HCT116 (cell line): ENCODE measurements around the gene PCDHGC4. TPM values are rescaled to one million over a fixed set of nuclear protein-coding genes. Genes with fewer than 3 reads are reported as not detected.

Experiments
- ATAC-seq: fragments of 200-7000 bp; cut with Tn5 transposase; 2 replicates; pipeline ENCODE4 v1.9.1; 2020; ENCODE audit warnings: mild to moderate bottlenecking, moderate library complexity
- BruUV-seq: library from RNA; stranded (reverse); fragments of 400-500 nt; replicated peaks from 2 replicates; lab custom pipeline; 2021; lab: Mats Ljungman, UMichigan
- CTCF ChIA-PET: fragments of 300-600 bp; sonication (Branson Sonifier 250); formaldehyde crosslinking; loops from one replicate; lab custom pipeline; 2021; ENCODE audit warnings: antibody characterized with exemption; lab: Charles Lee
- POLR2A ChIA-PET: fragments of 300-600, 350-600 bp; sonication (Branson Sonifier 250); formaldehyde crosslinking; loops from one replicate; lab custom pipeline; 2021; ENCODE audit warnings: antibody characterized with exemption; lab: Charles Lee
- RAD21 ChIA-PET, 2 experiments: fragments of 300-600 bp; sonication (Branson Sonifier 250); formaldehyde crosslinking; loops; one replicate each; lab custom pipeline; 2023; ENCODE audit warnings: low total read pairs in 2 of 2; ENCODE audit not compliant: uncharacterized antibody in 2 of 2, unreplicated experiment in 2 of 2, low non-redundant PET in 1 of 2; lab: Charles Lee
- DNase-seq: peaks from one replicate; pipeline ENCODE4 v3.0.0-alpha.2; 2010; ENCODE audit warnings: low read depth, low spot score
- H2AFZ ChIP-seq: fragments of 200-600 bp; shearing (Covaris generic), sonication (generic); 2 replicates; pipeline ENCODE4 v1.6.1; 2017; ENCODE audit warnings: low read depth, mixed run types, mixed read lengths, antibody characterized with exemption, low read length; ENCODE audit not compliant: poor library complexity, severe bottlenecking
- H3K27ac ChIP-seq: 2 replicates; pipeline ENCODE4 v1.5.1; 2012; ENCODE audit warnings: low read depth, low read length
- H3K27me3 ChIP-seq: fragments of 200-600 bp; sonication (generic); 2 replicates; pipeline ENCODE4 v1.6.1; 2016; ENCODE audit warnings: mixed run types, low read length, mixed read lengths; ENCODE audit not compliant: insufficient read depth
- H3K36me3 ChIP-seq, 2 experiments: fragments of 200-500 bp in 1 of 2; fragments of 200-600 bp in 1 of 2; sonication (Bioruptor generic) in 1 of 2; sonication (generic) in 1 of 2; 2 replicates each; pipeline versions ENCODE4 v1.5.1 to v1.6.1; 2014 to 2016; ENCODE audit warnings: low read length in 2 of 2, inconsistent platforms in 1 of 2, mixed read lengths in 1 of 2, mixed run types in 1 of 2; ENCODE audit not compliant: insufficient read depth in 2 of 2, control insufficient read depth in 1 of 2
- H3K4me1 ChIP-seq, 2 experiments: fragments of 200-600 bp in 1 of 2; sonication (generic) in 1 of 2; 2 replicates each; pipeline versions ENCODE4 v1.5.1 to v1.6.1; 2012 to 2017; ENCODE audit warnings: low read length in 2 of 2, inconsistent platforms in 1 of 2, mild to moderate bottlenecking in 1 of 2, mixed read lengths in 1 of 2, mixed run types in 1 of 2, moderate library complexity in 1 of 2; ENCODE audit not compliant: insufficient read depth in 2 of 2, control insufficient read depth in 1 of 2
- H3K4me2 ChIP-seq: fragments of 200-600 bp; sonication (generic); 2 replicates; pipeline ENCODE4 v1.6.1; 2017; ENCODE audit warnings: mixed run types, low read length, mixed read lengths
- H3K4me3 ChIP-seq, 2 experiments: fragments of 200-600 bp in 1 of 2; sonication (generic) in 1 of 2; replicated peaks in 1 of 2; 2 replicates each; pipeline ENCODE4 v1.5.1; 2011 to 2016; ENCODE audit warnings: low read length in 2 of 2, control low read depth in 1 of 2, low read depth in 1 of 2, mild to moderate bottlenecking in 1 of 2, mixed read lengths in 1 of 2, mixed run types in 1 of 2
- H3K79me2 ChIP-seq: fragments of 200-600 bp; sonication (generic); 2 replicates; pipeline ENCODE4 v1.6.1; 2017; ENCODE audit warnings: mild to moderate bottlenecking, mixed run types, low read length, moderate library complexity, mixed read lengths; ENCODE audit not compliant: insufficient read depth
- H3K9ac ChIP-seq: fragments of 200-600 bp; sonication (generic); 2 replicates; pipeline ENCODE4 v1.6.1; 2016; ENCODE audit warnings: low read length, mixed read lengths
- H3K9me2 ChIP-seq: fragments of 200-600 bp; sonication (generic), shearing (Covaris generic); 2 replicates; pipeline ENCODE4 v1.6.1; 2017; ENCODE audit warnings: mixed run types, mild to moderate bottlenecking, moderate library complexity; ENCODE audit not compliant: insufficient read depth
- H3K9me3 ChIP-seq, 2 experiments: fragments of 200-500 bp in 1 of 2; fragments of 200-600 bp in 1 of 2; sonication (Bioruptor generic) in 1 of 2; sonication (generic) in 1 of 2; 2 replicates each; pipeline ENCODE4 v1.6.1; 2014 to 2017; ENCODE audit warnings: low read length in 2 of 2, mixed read lengths in 2 of 2, inconsistent platforms in 1 of 2, low read depth in 1 of 2, mild to moderate bottlenecking in 1 of 2, mixed run types in 1 of 2, moderate library complexity in 1 of 2; ENCODE audit not compliant: control insufficient read depth in 1 of 2, insufficient read depth in 1 of 2
- H4K20me1 ChIP-seq: fragments of 200-600 bp; sonication (generic), shearing (Covaris generic); 2 replicates; pipeline ENCODE4 v1.6.1; 2017; ENCODE audit warnings: mixed run types, mild to moderate bottlenecking, moderate library complexity; ENCODE audit not compliant: insufficient read depth
- ATF3 ChIP-seq: IDR thresholded peaks from 2 replicates; pipeline ENCODE4 v1.6.1; 2012
- CBX3 ChIP-seq: IDR thresholded peaks from 2 replicates; pipeline ENCODE4 v1.6.1; 2012; ENCODE audit warnings: low read depth
- CEBPB ChIP-seq: IDR thresholded peaks from 2 replicates; pipeline ENCODE4 v1.6.1; 2012; ENCODE audit warnings: low read depth
- CTCF ChIP-seq, 3 experiments: fragments of 200-600 bp in 1 of 3; sonication (generic) in 1 of 3; IDR thresholded peaks in 2 of 3; conservative IDR thresholded peaks in 1 of 3; 2 replicates each; pipeline ENCODE4 v1.5.1; 2012 to 2017; ENCODE audit warnings: low read depth in 2 of 3, low read length in 2 of 3, antibody characterized with exemption in 1 of 3, borderline replicate concordance in 1 of 3, control low read depth in 1 of 3, mild to moderate bottlenecking in 1 of 3, mixed read lengths in 1 of 3, mixed run types in 1 of 3, moderate library complexity in 1 of 3; ENCODE audit not compliant: insufficient read depth in 1 of 3
- ELF1 ChIP-seq: IDR thresholded peaks from 2 replicates; pipeline ENCODE4 v1.6.1; 2012; ENCODE audit warnings: low read depth, borderline replicate concordance
- EZH2 ChIP-seq: fragments of 200-600 bp; sonication (generic); IDR thresholded peaks from 2 replicates; pipeline ENCODE4 v1.6.1; 2017; ENCODE audit warnings: antibody characterized with exemption, mixed run types
- EZH2phosphoT487 ChIP-seq: fragments of 200-600 bp; IDR thresholded peaks from 2 replicates; pipeline ENCODE4 v1.6.1; 2018; ENCODE audit warnings: antibody characterized with exemption, borderline replicate concordance
- FOSL1 ChIP-seq: IDR thresholded peaks from 2 replicates; pipeline ENCODE4 v1.6.1; 2012; ENCODE audit warnings: low read depth
- POLR2A ChIP-seq: IDR thresholded peaks from 2 replicates; pipeline ENCODE4 v1.7.0; 2011; ENCODE audit warnings: borderline replicate concordance; ENCODE audit not compliant: insufficient read depth, insufficient read length; ENCODE audit errors: extremely low read depth
- SIN3A ChIP-seq: IDR thresholded peaks from 2 replicates; pipeline ENCODE4 v1.6.1; 2012; ENCODE audit warnings: low read depth
- SRF ChIP-seq: IDR thresholded peaks from 2 replicates; pipeline ENCODE4 v1.6.1; 2012; ENCODE audit warnings: low read depth
- YY1 ChIP-seq: IDR thresholded peaks from 2 replicates; pipeline ENCODE4 v1.6.1; 2011; ENCODE audit warnings: low read length, low read depth, moderate library complexity, mild to moderate bottlenecking; ENCODE audit not compliant: insufficient replicate concordance; ENCODE audit errors: extremely low read depth
- ZBTB33 ChIP-seq: IDR thresholded peaks from 2 replicates; pipeline ENCODE4 v1.6.1; 2011; ENCODE audit warnings: mild to moderate bottlenecking, low read length, moderate library complexity; ENCODE audit not compliant: insufficient replicate concordance; ENCODE audit errors: extremely low read depth
- ZNF274 ChIP-seq: fragments of 200-500 bp; sonication (Bioruptor generic); IDR thresholded peaks from 2 replicates; pipeline ENCODE4 v1.6.1; 2014; ENCODE audit warnings: mild to moderate bottlenecking, low read depth, low read length, inconsistent platforms
- intact Hi-C: fragments of 100-400 bp; cut with micrococcal nuclease; formaldehyde crosslinking; loops from 2 replicates; pipeline ENCODE4 v1.10.0; 2022
- total RNA-seq: library from RNA; stranded (reverse); gene quantifications from one replicate; pipeline ENCODE4 v1.2.1, GENCODE V29; 2021; ENCODE audit not compliant: unreplicated experiment

Gene PCDHGC4
- total RNA-seq, 1 experiment from 2014 or later = 0.05 TPM

GRCh38 chr5:141486091-141486490 is 1.3 kb downstream of the PCDHGC4 start:
- H3K4me3 ChIP-seq = no peak overlapping the region
- RAD21 ChIA-PET = no interaction called here
- TF ChIP-seq EZH2 (no peak), POLR2A (no peak), ATF3 (no peak), YY1 (no peak)
- H3K79me2 ChIP-seq = no peaks in the 10 kb centered on the region
- H3K36me3 ChIP-seq = no peaks in the 10 kb centered on the region
- CTCF ChIA-PET = no interaction called here
- intact Hi-C loops = no loop called here
- no peaks in the 10 kb centered on the region for H3K9me2 ChIP-seq
- no peaks in the 10 kb centered on the region for H3K9me3 ChIP-seq
- POLR2A ChIA-PET = no interaction called here
- no peak overlapping the region for H3K9ac ChIP-seq
- no peaks in the 10 kb centered on the region for H3K27me3 ChIP-seq
- ATAC-seq = no peak
- no TSS peak for BruUV-seq
- no peak overlapping the region for H3K4me2 ChIP-seq
- H4K20me1 ChIP-seq = no peaks in the 10 kb centered on the region
- no peaks in the 10 kb centered on the region for H3K4me1 ChIP-seq
- DNase-seq = no peak
- H3K27ac ChIP-seq = no peak overlapping the region
- H2AFZ ChIP-seq = no peak overlapping the region

GRCh38 chr5:141487131-141487530 is 2.3 kb downstream of the PCDHGC4 start:
- Histone ChIP-seq H4K20me1 (no peaks in the 10 kb centered on the region), H3K27me3 (no peaks in the 10 kb centered on the region)
- TF ChIP-seq EZH2 = no peak
- TF ChIP-seq ZNF274 = no peak
- TF ChIP-seq CTCF (IDR thresholded peaks at IDR 0.05 in 2 of 3, conservative IDR thresholded peaks at IDR 0.05 in 1 of 3; ENCODE audit: borderline replicate concordance in 1 of 3, insufficient read depth in 1 of 3, low read depth in 2 of 3, low read length in 2 of 3) = no peak
- no peak for TF ChIP-seq ELF1
- no peak for TF ChIP-seq YY1
- no peak for TF ChIP-seq CEBPB
- no peak for TF ChIP-seq SIN3A
- TF ChIP-seq CBX3 = no peak
- no peak for TF ChIP-seq ZBTB33
- no peak for TF ChIP-seq FOSL1
- TF ChIP-seq ATF3 = no peak
- TF ChIP-seq EZH2phosphoT487 = no peak
- no peak for TF ChIP-seq SRF
- TF ChIP-seq, all 23 proteins: peak for 0
- H3K4me2 ChIP-seq = no peak overlapping the region
- DNase-seq (no peak), ATAC-seq (no peak)
- no peak overlapping the region for H3K9ac ChIP-seq
- ChIA-PET POLR2A (no interaction called here), RAD21 (no interaction called here), CTCF (no interaction called here)
- no peaks in the 10 kb centered on the region for H3K36me3 ChIP-seq
- H3K27ac ChIP-seq = no peak overlapping the region
- no peaks in the 10 kb centered on the region for H3K9me3 ChIP-seq
- intact Hi-C loops = no loop called here
- H3K4me3 ChIP-seq = no peak overlapping the region
- no peaks in the 10 kb centered on the region for H3K4me1 ChIP-seq
- no TSS peak for BruUV-seq
- H3K9me2 ChIP-seq = no peaks in the 10 kb centered on the region
- H3K79me2 ChIP-seq = no peaks in the 10 kb centered on the region
- no peak overlapping the region for H2AFZ ChIP-seq
